NCI-H748 treated with DMSO at 0.1 percent for 48 hours (cell line): Measurements from ENCODE around the gene DRC1.

ENCODE experiments used
- DNase-seq: peaks from one replicate; lab custom pipeline; 2025; lab: John Stamatoyannopoulos, UW

Gene DRC1

GRCh38 chr2:26448651-26449050 is 46.9 kb downstream of the DRC1 start:
- no peak for DNase-seq

- no peak for DNase-seq
Observed at GRCh38 chr2:26449278-26450030, 47.7 kb downstream of the DRC1 start.

GRCh38 chr2:26450031-26450635 is 48.4 kb downstream of the DRC1 start:
- DNase-seq = no peak

- no peak for DNase-seq
Observed at GRCh38 chr2:26451700-26452099, 50.0 kb downstream of the DRC1 start.

- no peak for DNase-seq
Observed at GRCh38 chr2:26453421-26454329, 52.0 kb downstream of the DRC1 start.

GRCh38 chr2:26454561-26455001 is 52.9 kb downstream of the DRC1 start:
- no peak for DNase-seq

- DNase-seq = no peak
Observed at GRCh38 chr2:26455037-26455669, 53.4 kb downstream of the DRC1 start.

GRCh38 chr2:26455670-26456439 is 54.1 kb downstream of the DRC1 start:
- DNase-seq = no peak

GRCh38 chr2:26456440-26457250 is 54.9 kb downstream of the DRC1 start:
- DNase-seq = no peak

- DNase-seq = no peak
Observed at GRCh38 chr2:26457251-26457666, 55.5 kb downstream of the DRC1 start.

- DNase-seq = no peak
Observed at GRCh38 chr2:26457695-26458364, 56.1 kb downstream of the DRC1 start.

GRCh38 chr2:26458365-26459042 is 56.8 kb downstream of the DRC1 start:
- no peak for DNase-seq

GRCh38 chr2:26459991-26460612 is 58.4 kb downstream of the DRC1 start:
- no peak for DNase-seq

GRCh38 chr2:26460613-26461031 is 58.9 kb downstream of the DRC1 start:
- no peak for DNase-seq

GRCh38 chr2:26461601-26462023 is 59.9 kb downstream of the DRC1 start:
- DNase-seq = no peak

- no peak for DNase-seq
Observed at GRCh38 chr2:26462100-26462499, 60.4 kb downstream of the DRC1 start.

- no peak for DNase-seq
Observed at GRCh38 chr2:26462511-26463243, 61.0 kb downstream of the DRC1 start.
